A549 (cell line): ENCODE data around the gene SEMA3C. TPM values are rescaled to one million over a fixed set of nuclear protein-coding genes. Genes with fewer than 3 reads are reported as not detected.

ENCODE experiments used
- ATAC-seq, 2 experiments: fragments of 200-7000 bp in 1 of 2; fragments of >200 bp in 1 of 2; cut with Nextera tagmentation in 1 of 2; cut with Tn5 transposase in 1 of 2; 3 replicates each; pipeline versions ENCODE4 v1.8.0 to v1.9.1; 2018 to 2020; ENCODE audit warnings: mild to moderate bottlenecking in 1 of 2, moderate library complexity in 1 of 2
- CTCF ChIA-PET: fragments of 300-600 bp; sonication (Branson Sonifier 250); formaldehyde crosslinking; extraction: SDS; loops from one replicate; lab custom pipeline; 2021; ENCODE audit warnings: antibody characterized with exemption, inconsistent platforms; lab: Yijun Ruan, JAX
- POLR2A ChIA-PET: fragments of 350-600 bp; formaldehyde crosslinking; extraction: SDS; loops from one replicate; lab custom pipeline; 2021; ENCODE audit warnings: antibody characterized with exemption, inconsistent platforms; lab: Yijun Ruan, JAX
- DNase-seq, 2 experiments: peaks; one replicate each; pipeline versions ENCODE4 v3.0.0 to v3.0.0-alpha.2; 2011 to 2016; ENCODE audit warnings: low read depth in 1 of 2, low spot score in 1 of 2
- FAIRE-seq: peaks from 2 replicates; lab custom pipeline; 2011; peaks lifted over from hg19 to GRCh38; lab: Jason Lieb, UNC
- H3K27ac ChIP-seq, 2 experiments: fragments of >200 bp; sonication (Bioruptor Twin); formaldehyde crosslinking; 3 replicates each; pipeline ENCODE4 v1.5.1; 2016 to 2017
- H3K4me1 ChIP-seq: fragments of >200 bp; sonication (Bioruptor Twin); formaldehyde crosslinking; 3 replicates; pipeline ENCODE4 v1.6.1; 2016
- H3K4me2 ChIP-seq: fragments of >200 bp; sonication (Bioruptor Twin); formaldehyde crosslinking; 3 replicates; pipeline ENCODE4 v1.6.1; 2016
- H3K4me3 ChIP-seq: fragments of >200 bp; sonication (Bioruptor Twin); formaldehyde crosslinking; 3 replicates; pipeline ENCODE4 v1.5.1; 2016
- H3K9me3 ChIP-seq: fragments of >200 bp; sonication (Bioruptor Twin); formaldehyde crosslinking; 3 replicates; pipeline ENCODE4 v1.6.1; 2016
- BHLHE40 ChIP-seq: IDR thresholded peaks from 2 replicates; pipeline ENCODE4 v1.6.1; 2012; ENCODE audit warnings: low read depth, low read length, inconsistent platforms
- CBX2 ChIP-seq: fragments of 200-600 bp; sonication (generic); IDR thresholded peaks from 2 replicates; pipeline ENCODE4 v1.6.1; 2016; ENCODE audit warnings: low read depth, mild to moderate bottlenecking, borderline replicate concordance
- CEBPB ChIP-seq, 2 experiments: fragments of >200 bp in 1 of 2; sonication (Bioruptor Twin) in 1 of 2; formaldehyde crosslinking in 1 of 2; IDR thresholded peaks; 2 replicates each; pipeline ENCODE4 v1.6.1; 2012 to 2016
- CHD4 ChIP-seq: fragments of 200-600 bp; sonication (generic); IDR thresholded peaks from 2 replicates; pipeline ENCODE4 v1.6.1; 2016; ENCODE audit warnings: antibody characterized with exemption, mild to moderate bottlenecking, borderline replicate concordance
- CTCF ChIP-seq: fragments of >200 bp; sonication (Bioruptor Twin); formaldehyde crosslinking; IDR thresholded peaks from 3 replicates; pipeline ENCODE4 v1.5.1; 2016
- E2F6 ChIP-seq: IDR thresholded peaks from 2 replicates; pipeline ENCODE4 v1.6.1; 2012; ENCODE audit warnings: low read depth, borderline replicate concordance
- EHMT2 ChIP-seq: fragments of 200-600 bp; sonication (generic); IDR thresholded peaks from 2 replicates; pipeline ENCODE4 v1.6.1; 2016; ENCODE audit warnings: antibody characterized with exemption, low read depth, mild to moderate bottlenecking, moderate library complexity
- ELK1 ChIP-seq: fragments of 150-350 bp; IDR thresholded peaks from 2 replicates; pipeline ENCODE4 v1.6.1; 2014; ENCODE audit warnings: low read depth, mild to moderate bottlenecking, low read length
- GATA3 ChIP-seq: IDR thresholded peaks from 2 replicates; pipeline ENCODE4 v1.6.1; 2012; ENCODE audit warnings: borderline replicate concordance
- HES2 ChIP-seq: fragments of >200 bp; sonication (Bioruptor Twin); formaldehyde crosslinking; IDR thresholded peaks from 2 replicates; pipeline ENCODE4 v1.6.1; 2016
- HEYL ChIP-seq: fragments of 250-450 bp; sonication (Bioruptor Pico); IDR thresholded peaks from 2 replicates; pipeline ENCODE4 v1.8.0; 2021; ENCODE audit warnings: mild to moderate bottlenecking, moderate library complexity
- HMGXB4 ChIP-seq: fragments of 250-450 bp; sonication (Bioruptor Pico); IDR thresholded peaks from 2 replicates; pipeline ENCODE4 v1.5.0; 2021; ENCODE audit warnings: mild to moderate bottlenecking, moderate library complexity, borderline replicate concordance
- HOXB5 ChIP-seq: fragments of 250-450 bp; sonication (Bioruptor Pico); IDR thresholded peaks from 2 replicates; pipeline ENCODE4 v1.5.0; 2020; ENCODE audit warnings: mild to moderate bottlenecking, moderate library complexity
- KDM1A ChIP-seq: fragments of 200-600 bp; sonication (generic); IDR thresholded peaks from 2 replicates; pipeline ENCODE4 v1.6.1; 2016; ENCODE audit warnings: low read depth, mild to moderate bottlenecking
- NFE2L2 ChIP-seq: fragments of 150-350 bp; conservative IDR thresholded peaks from 2 replicates; pipeline ENCODE4 v1.6.1; 2014; ENCODE audit warnings: low read length
- NPAS2 ChIP-seq: fragments of 250-450 bp; sonication (Bioruptor Pico); IDR thresholded peaks from 2 replicates; pipeline ENCODE4 v1.8.0; 2022; ENCODE audit warnings: mild to moderate bottlenecking, moderate library complexity, borderline replicate concordance
- PBX3 ChIP-seq: IDR thresholded peaks from 2 replicates; pipeline ENCODE4 v1.6.1; 2012
- RAD21 ChIP-seq, 2 experiments: fragments of >200 bp in 1 of 2; sonication (Bioruptor Twin) in 1 of 2; formaldehyde crosslinking in 1 of 2; IDR thresholded peaks in 1 of 2; conservative IDR thresholded peaks in 1 of 2; 2 replicates in 1 of 2; 3 replicates in 1 of 2; pipeline ENCODE4 v1.6.1; 2012 to 2018; ENCODE audit warnings: inconsistent platforms in 1 of 2
- RFX5 ChIP-seq: fragments of 450-650 bp; IDR thresholded peaks from 2 replicates; pipeline ENCODE4 v1.7.1; 2014; ENCODE audit warnings: antibody characterized with exemption, mild to moderate bottlenecking, moderate library complexity
- TFCP2L1 ChIP-seq: fragments of 250-450 bp; sonication (Bioruptor Pico); IDR thresholded peaks from 2 replicates; pipeline ENCODE4 v1.5.0; 2021; ENCODE audit warnings: mild to moderate bottlenecking
- ZFP36 ChIP-seq: fragments of 450-650 bp; IDR thresholded peaks from 2 replicates; pipeline ENCODE4 v1.6.1; 2014; ENCODE audit warnings: borderline replicate concordance; ENCODE audit not compliant: partially characterized antibody
- ZSCAN20 ChIP-seq: fragments of 250-450 bp; sonication (Bioruptor Pico); IDR thresholded peaks from 2 replicates; pipeline ENCODE4 v1.8.0; 2022; ENCODE audit warnings: mild to moderate bottlenecking, moderate library complexity
- WGBS: methylation state at CpG from one replicate; pipeline ENCODE4 v1.1.6; 2017; ENCODE audit errors: missing lambda C conversion rate; 5-methylcytosine and 5-hydroxymethylcytosine counted together
- polyA plus RNA-seq, 4 experiments: library from polyadenylated mRNA; depleted of rRNA in 3 of 4; stranded (reverse); fragments of >200 nt; fragmentation: RNase III in 1 of 4; extraction: RNeasy Plus Mini Kit Qiagen cat#74134 plus additional on column Dnase treatment in 1 of 4; gene quantifications; 2 replicates in 3 of 4; 3 replicates in 1 of 4; pipeline ENCODE4 v1.2.3, GENCODE V29; 2011 to 2017

Gene SEMA3C
- polyA plus RNA-seq, 2 of the 4 experiments (the other 2 are of a cell fraction) = 78.1 to 212 TPM

- TF ChIP-seq HMGXB4 (no peak), ZSCAN20 (CRISPR knock-in tag) (no peak), PBX3 (0 out of 2 replicates have a peak, but pooled peaks have one; percentile 24), ELK1 (no peak), TFCP2L1 (CRISPR knock-in tag) (no peak), CTCF (0 out of 3 replicates have a peak, but pooled peaks have one; percentile 13), NFE2L2 (no peak), NPAS2 (no peak), HEYL (CRISPR knock-in tag) (no peak), ZFP36 (no peak), KDM1A (no peak)
Observed at GRCh38 chr7:80876894-80877414, 41.9 kb downstream of the SEMA3C start (continued).

GRCh38 chr7:80875537-80876120 lies 43.2 kb downstream of the SEMA3C start:
- ATAC-seq (no peak), DNase-seq (no peak), FAIRE-seq (no peak)
- no peaks in the 10 kb centered on the region for H3K9me3 ChIP-seq
- peaks cover 77% of the 10 kb centered on the region for H3K4me1 ChIP-seq
- WGBS = 90% methylated on average over 9 of the region's 9 CpGs
- CTCF ChIA-PET = interaction anchor here (2.1 kb wide), 1 partner anchor 594 kb away, joined by 6 read pairs; no protein-coding TSS in a partner anchor
- no peak for TF ChIP-seq HOXB5 (CRISPR knock-in tag)
- no peak for TF ChIP-seq GATA3
- TF ChIP-seq RFX5 = no peak
- no peak for TF ChIP-seq E2F6
- TF ChIP-seq CBX2 = no peak
- TF ChIP-seq HES2 = no peak
- TF ChIP-seq CHD4 = no peak
- TF ChIP-seq BHLHE40 = no peak
- TF ChIP-seq CEBPB (IDR thresholded peaks at IDR 0.05) = no peak
- TF ChIP-seq RAD21 (conservative IDR thresholded peaks at IDR 0.05 in 1 of 2, IDR thresholded peaks at IDR 0.05 in 1 of 2) = no peak
- TF ChIP-seq NPAS2 = no peak
- no peak for TF ChIP-seq CTCF
- TF ChIP-seq EHMT2 = no peak
- no peak overlapping the region for H3K4me2 ChIP-seq
- POLR2A ChIA-PET = no interaction called here
- no peak overlapping the region for H3K4me3 ChIP-seq
- H3K27ac ChIP-seq = peak overlapping the region; percentile 69 to 87; a peak in 5 of 6 replicates
